ENCODE data around the gene CPVL. TPM values are rescaled to one million over a fixed set of nuclear protein-coding genes. Genes with fewer than 3 reads are reported as not detected.

CPVL gene
- polyA plus RNA-seq, 3 donors: 410 to 1,111 (median 1,108) TPM

DNA sequence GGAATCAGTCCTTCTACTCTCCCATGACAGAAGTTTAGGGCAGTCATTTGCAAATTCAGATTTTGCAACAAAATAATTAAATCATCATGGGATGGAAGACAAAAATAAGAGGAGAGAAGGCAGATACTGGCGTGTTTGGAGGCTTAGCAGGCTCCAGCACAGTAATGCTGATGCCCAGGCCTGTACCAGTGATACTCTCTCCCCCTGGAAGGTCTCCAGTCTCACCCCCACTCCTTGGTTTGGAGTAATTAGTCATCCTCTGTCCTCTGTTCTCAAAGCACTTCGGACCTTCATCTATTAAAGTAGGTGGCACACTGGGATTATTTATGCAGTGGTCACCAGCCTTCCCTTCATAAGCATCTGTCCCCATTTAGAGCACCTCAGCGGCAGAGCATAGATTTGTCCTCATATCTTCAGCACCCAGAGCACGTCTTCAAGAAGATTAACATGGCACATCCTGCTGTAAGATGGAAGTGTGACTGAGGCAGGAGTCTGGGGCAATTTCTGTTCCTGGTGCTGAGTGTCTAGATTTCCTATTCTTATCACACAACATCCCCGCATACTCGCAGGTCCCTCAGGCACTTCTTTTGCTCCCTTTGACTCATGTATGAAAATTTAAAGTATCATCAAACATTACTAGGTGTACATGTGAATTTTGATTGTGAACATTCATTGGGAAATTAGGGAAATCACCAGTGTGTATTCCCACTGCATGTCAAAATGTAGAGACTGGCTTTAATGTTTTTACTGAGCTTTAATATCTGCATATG lies 156.9 kb downstream of the CPVL start:
- TF ChIP-seq, protein P1, sequence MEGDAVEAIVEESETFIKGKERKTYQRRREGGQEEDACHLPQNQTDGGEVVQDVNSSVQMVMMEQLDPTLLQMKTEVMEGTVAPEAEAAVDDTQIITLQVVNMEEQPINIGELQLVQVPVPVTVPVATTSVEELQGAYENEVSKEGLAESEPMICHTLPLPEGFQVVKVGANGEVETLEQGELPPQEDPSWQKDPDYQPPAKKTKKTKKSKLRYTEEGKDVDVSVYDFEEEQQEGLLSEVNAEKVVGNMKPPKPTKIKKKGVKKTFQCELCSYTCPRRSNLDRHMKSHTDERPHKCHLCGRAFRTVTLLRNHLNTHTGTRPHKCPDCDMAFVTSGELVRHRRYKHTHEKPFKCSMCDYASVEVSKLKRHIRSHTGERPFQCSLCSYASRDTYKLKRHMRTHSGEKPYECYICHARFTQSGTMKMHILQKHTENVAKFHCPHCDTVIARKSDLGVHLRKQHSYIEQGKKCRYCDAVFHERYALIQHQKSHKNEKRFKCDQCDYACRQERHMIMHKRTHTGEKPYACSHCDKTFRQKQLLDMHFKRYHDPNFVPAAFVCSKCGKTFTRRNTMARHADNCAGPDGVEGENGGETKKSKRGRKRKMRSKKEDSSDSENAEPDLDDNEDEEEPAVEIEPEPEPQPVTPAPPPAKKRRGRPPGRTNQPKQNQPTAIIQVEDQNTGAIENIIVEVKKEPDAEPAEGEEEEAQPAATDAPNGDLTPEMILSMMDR (IDR thresholded peaks at IDR 0.05): no peak
- H3K4me1 Mint-ChIP-seq: peaks cover 47% of the 10 kb centered on the region
- H3K4me3 Mint-ChIP-seq: no peak overlapping the region
- Histone ChIP-seq H3K4me3 (replicated peaks in 1 of 3; ENCODE audit: low read depth in 2 of 3, low read length in 3 of 3) (no peak overlapping the region), H4K20me1 (ENCODE audit: insufficient read depth, low read length) (peaks cover under 1% of the 10 kb centered on the region), H3K27ac (ENCODE audit: low read depth in 1 of 2, low read length in 2 of 2) (no peak overlapping the region), H3K9ac (ENCODE audit: insufficient read depth, low read length, poor library complexity, severe bottlenecking) (no peak overlapping the region), H2AFZ (ENCODE audit: insufficient read depth, low read depth, low read length, poor library complexity, severe bottlenecking) (no peak overlapping the region), H3K79me2 (ENCODE audit: insufficient read depth, low read length) (no peaks in the 10 kb centered on the region), H3K9me3 (replicated peaks in 1 of 2; ENCODE audit: control insufficient read depth in 1 of 2, insufficient read depth in 1 of 2, low read length in 2 of 2) (no peaks in the 10 kb centered on the region), H3K4me2 (replicated peaks; ENCODE audit: extremely low read depth, low read length, poor library complexity, severe bottlenecking) (no peak overlapping the region), H3K4me1 (ENCODE audit: control insufficient read depth in 1 of 2, insufficient read depth in 2 of 2, low read length in 2 of 2) (peaks cover 40 to 46% of the 10 kb centered on the region in 2 donors), H3K36me3 (replicated peaks in 1 of 2; ENCODE audit: control insufficient read depth in 1 of 2, insufficient read depth in 2 of 2, low read length in 2 of 2) (peaks cover 8 to 20% of the 10 kb centered on the region in 2 donors), H3K27me3 (ENCODE audit: control insufficient read depth in 2 of 2, insufficient read depth in 2 of 2, low read length in 2 of 2) (no peaks in the 10 kb centered on the region)
- H3K27ac Mint-ChIP-seq: no peak overlapping the region
- WGBS (ENCODE audit: insufficient coverage): no CpG with 5 or more reads among the region's 6 CpGs
- peaks cover 10 to 19% of the 10 kb centered on the region in 2 donors for H3K36me3 Mint-ChIP-seq
- H3K27me3 Mint-ChIP-seq (ENCODE audit: low read depth in 3 of 3): no peaks in the 10 kb centered on the region
- intact Hi-C loops (cut with micrococcal nuclease): no loop called here
- H3K9me3 Mint-ChIP-seq: peaks cover 0 to 2% (median 0%) of the 10 kb centered on the region in 7 donors
- DNase-seq: no peak

DNA sequence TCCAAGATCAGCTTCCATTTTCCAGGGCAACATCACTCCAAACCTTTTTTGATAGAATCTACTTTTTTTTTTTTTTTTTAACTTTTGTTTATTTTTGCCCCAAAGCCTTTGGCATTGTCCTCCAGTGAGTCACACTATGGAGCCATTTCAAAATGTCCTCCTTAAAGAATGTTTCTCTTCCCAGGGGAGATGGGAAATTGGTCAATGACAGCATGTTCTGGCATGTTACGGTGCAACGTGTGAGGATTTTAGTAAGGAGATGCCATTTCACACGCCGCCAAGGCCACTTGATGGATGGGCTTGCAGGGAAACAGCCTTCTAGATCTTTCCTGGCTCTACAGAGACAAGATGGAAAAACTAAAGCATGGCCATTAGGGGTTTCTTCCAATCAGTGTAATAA lies 157.5 kb downstream of the CPVL start:
- TF ChIP-seq, protein P1 (IDR thresholded peaks at IDR 0.05): no peak
- no peak overlapping the region for H3K27ac Mint-ChIP-seq
- H3K27me3 Mint-ChIP-seq (ENCODE audit: low read depth in 3 of 3): no peaks in the 10 kb centered on the region

More for the DNA sequence above, 157.5 kb downstream of the CPVL start:
- H3K27me3 ChIP-seq (ENCODE audit: control insufficient read depth in 2 of 2, insufficient read depth in 2 of 2, low read length in 2 of 2): no peaks in the 10 kb centered on the region
- H3K36me3 ChIP-seq (replicated peaks in 1 of 2; ENCODE audit: control insufficient read depth in 1 of 2, insufficient read depth in 2 of 2, low read length in 2 of 2): peaks cover 4 to 15% of the 10 kb centered on the region in 2 donors
- Mint-ChIP-seq H3K9me3 (peaks cover 0 to 2% (median 0%) of the 10 kb centered on the region in 7 donors), H3K36me3 (peaks cover 8 to 16% of the 10 kb centered on the region in 2 donors), H3K4me1 (peaks cover 52% of the 10 kb centered on the region), H3K4me3 (no peak overlapping the region)
- intact Hi-C loops (cut with micrococcal nuclease): no loop called here
- no peaks in the 10 kb centered on the region for H3K79me2 ChIP-seq (ENCODE audit: insufficient read depth, low read length)
- DNase-seq: no peak
- H3K4me3 ChIP-seq (replicated peaks in 1 of 3; ENCODE audit: low read depth in 2 of 3, low read length in 3 of 3): no peak overlapping the region
- H2AFZ ChIP-seq (ENCODE audit: insufficient read depth, low read depth, low read length, poor library complexity, severe bottlenecking): no peak overlapping the region
- H3K27ac ChIP-seq (ENCODE audit: low read depth in 1 of 2, low read length in 2 of 2): no peak overlapping the region
- H3K9me3 ChIP-seq (replicated peaks in 1 of 2; ENCODE audit: control insufficient read depth in 1 of 2, insufficient read depth in 1 of 2, low read length in 2 of 2): no peaks in the 10 kb centered on the region
- H3K9ac ChIP-seq (ENCODE audit: insufficient read depth, low read length, poor library complexity, severe bottlenecking): no peak overlapping the region
- WGBS (ENCODE audit: insufficient coverage): 100% methylated on average over 2 of the region's 4 CpGs
- H4K20me1 ChIP-seq (ENCODE audit: insufficient read depth, low read length): no peaks in the 10 kb centered on the region
- H3K4me2 ChIP-seq (replicated peaks; ENCODE audit: extremely low read depth, low read length, poor library complexity, severe bottlenecking): no peak overlapping the region
- H3K4me1 ChIP-seq (ENCODE audit: control insufficient read depth in 1 of 2, insufficient read depth in 2 of 2, low read length in 2 of 2): peaks cover 46 to 52% of the 10 kb centered on the region in 2 donors

Data from CD14-positive monocyte (primary cell).